ENCODE measurements around the gene NUMB. TPM values are rescaled to one million over a fixed set of nuclear protein-coding genes. Genes with fewer than 3 reads are reported as not detected.

Gene NUMB
- total RNA-seq, 1 experiment from 2014 or later, result 46.5 TPM

DNA sequence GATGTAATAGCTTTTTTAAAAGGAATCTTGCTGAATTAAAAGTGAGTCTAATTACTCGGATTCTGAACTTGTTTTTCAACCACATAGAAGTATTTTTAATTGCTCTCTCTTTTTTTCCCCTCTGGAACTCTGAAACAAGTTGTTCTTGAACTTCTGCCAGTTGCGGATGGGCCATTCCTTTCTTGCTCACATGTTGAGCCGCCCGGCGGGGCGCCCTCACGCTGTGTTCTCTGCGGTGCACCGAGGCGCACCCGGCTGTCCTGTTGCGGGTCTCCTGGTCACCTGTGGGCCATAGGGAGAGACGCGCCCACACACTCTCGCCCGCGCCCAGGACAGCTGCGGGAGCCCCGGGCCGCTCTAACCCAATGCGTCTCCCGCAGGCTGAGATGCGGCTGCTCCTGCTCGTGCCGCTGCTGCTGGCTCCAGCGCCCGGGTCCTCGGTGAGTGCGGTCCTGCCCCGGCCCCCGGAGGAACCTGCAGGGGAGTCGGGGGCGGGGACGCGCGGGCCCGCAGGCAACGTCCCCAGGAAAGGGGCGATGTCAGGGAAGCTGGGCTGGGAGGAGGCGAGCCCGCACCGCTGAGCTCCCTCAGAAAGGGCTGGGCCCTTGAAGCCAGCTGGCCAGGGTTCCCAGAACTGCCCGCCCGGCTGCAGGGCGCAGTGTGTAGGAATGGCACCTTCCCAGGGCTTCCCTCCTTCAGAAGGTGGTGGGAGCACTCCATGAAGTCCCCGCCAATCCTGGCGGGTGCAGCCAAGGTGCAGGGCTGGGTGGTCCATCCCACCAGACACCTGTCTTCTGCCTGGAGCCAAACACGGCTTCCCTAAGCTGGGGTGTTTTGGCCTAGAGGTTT lies 218.7 kb downstream of the NUMB start:
- no peak overlapping the region for H3K9ac ChIP-seq (ENCODE audit: extremely low read depth, insufficient read length, low read length)
- H3K23ac ChIP-seq (ENCODE audit: insufficient read length, low read depth, low read length), result no peak overlapping the region
- H2BK5ac ChIP-seq (ENCODE audit: insufficient read length, low read length), result no peak overlapping the region
- H3K4ac ChIP-seq (ENCODE audit: low read depth, low read length), result no peak overlapping the region
- no peak overlapping the region for H2BK12ac ChIP-seq (ENCODE audit: insufficient read length, low read depth, low read length)
- no peak overlapping the region for H3T11ph ChIP-seq (ENCODE audit: low read length)
- Mint-ChIP-seq H3K36me3 (ENCODE audit: insufficient read depth in 1 of 3, low read depth in 3 of 3) (peaks cover 0 to 3% (median 0%) of the 10 kb centered on the region in 3 experiments; a peak in 1 of 7 replicates), H3K27me3 (ENCODE audit: low read depth) (peaks cover 70% of the 10 kb centered on the region), H3K27ac (no peak overlapping the region), H3K9me3 (no peaks in the 10 kb centered on the region; a peak in 1 of 5 replicates), H3K4me3 (peak overlapping the region; percentile 38 to 77), H3K4me1 (peaks cover 46 to 52% of the 10 kb centered on the region in 2 experiments)
- H3K4me1 ChIP-seq (ENCODE audit: insufficient read depth, low read length), result peaks cover 4% of the 10 kb centered on the region; the same call in 1 of the 2 replicates
- peaks cover 16% of the 10 kb centered on the region for H3K23me2 ChIP-seq (ENCODE audit: insufficient read length, low read depth, low read length, poor library complexity, severe bottlenecking)
- no peak overlapping the region for H3K56ac ChIP-seq (ENCODE audit: insufficient read length, low read depth, low read length)
- H4K8ac ChIP-seq (replicated peaks; ENCODE audit: insufficient read length, low read depth, low read length), result no peak overlapping the region
- no peak overlapping the region for H2BK20ac ChIP-seq (ENCODE audit: low read depth, low read length, poor library complexity, severe bottlenecking)
- H3K14ac ChIP-seq (ENCODE audit: insufficient read depth, low read length), result no peak overlapping the region
- peaks cover 20% of the 10 kb centered on the region for H3K27me3 ChIP-seq (ENCODE audit: insufficient read depth, low read length)
- H2BK15ac ChIP-seq (ENCODE audit: low read depth, low read length), result no peak overlapping the region
- H3K4me2 ChIP-seq (ENCODE audit: insufficient read depth, insufficient read length, low read length), result peak overlapping the region; percentile 21
- H3K79me1 ChIP-seq (ENCODE audit: insufficient read depth, low read depth, low read length, poor library complexity, severe bottlenecking), result no peaks in the 10 kb centered on the region
- TF ChIP-seq, protein P1, sequence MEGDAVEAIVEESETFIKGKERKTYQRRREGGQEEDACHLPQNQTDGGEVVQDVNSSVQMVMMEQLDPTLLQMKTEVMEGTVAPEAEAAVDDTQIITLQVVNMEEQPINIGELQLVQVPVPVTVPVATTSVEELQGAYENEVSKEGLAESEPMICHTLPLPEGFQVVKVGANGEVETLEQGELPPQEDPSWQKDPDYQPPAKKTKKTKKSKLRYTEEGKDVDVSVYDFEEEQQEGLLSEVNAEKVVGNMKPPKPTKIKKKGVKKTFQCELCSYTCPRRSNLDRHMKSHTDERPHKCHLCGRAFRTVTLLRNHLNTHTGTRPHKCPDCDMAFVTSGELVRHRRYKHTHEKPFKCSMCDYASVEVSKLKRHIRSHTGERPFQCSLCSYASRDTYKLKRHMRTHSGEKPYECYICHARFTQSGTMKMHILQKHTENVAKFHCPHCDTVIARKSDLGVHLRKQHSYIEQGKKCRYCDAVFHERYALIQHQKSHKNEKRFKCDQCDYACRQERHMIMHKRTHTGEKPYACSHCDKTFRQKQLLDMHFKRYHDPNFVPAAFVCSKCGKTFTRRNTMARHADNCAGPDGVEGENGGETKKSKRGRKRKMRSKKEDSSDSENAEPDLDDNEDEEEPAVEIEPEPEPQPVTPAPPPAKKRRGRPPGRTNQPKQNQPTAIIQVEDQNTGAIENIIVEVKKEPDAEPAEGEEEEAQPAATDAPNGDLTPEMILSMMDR (conservative IDR thresholded peaks at IDR 0.05), result no peak
- no peaks in the 10 kb centered on the region for H3K9me3 ChIP-seq (ENCODE audit: control insufficient read depth, low read depth, low read length)
- WGBS (ENCODE audit: extremely low coverage, insufficient read length, low lambda C conversion rate), result no CpG with 5 or more reads among the region's 48 CpGs
- no peaks in the 10 kb centered on the region for H3K79me2 ChIP-seq (ENCODE audit: insufficient read depth, low read length)
- H2AFZ ChIP-seq (ENCODE audit: low read length), result no peak overlapping the region
- no peaks in the 10 kb centered on the region for H4K20me1 ChIP-seq (ENCODE audit: control insufficient read depth, insufficient read depth, insufficient read length)
- no peak overlapping the region for H2BK120ac ChIP-seq (ENCODE audit: low read depth, low read length, poor library complexity, severe bottlenecking)
- H2AK5ac ChIP-seq (ENCODE audit: insufficient read length, low read length), result no peak overlapping the region
- no peak overlapping the region for H3K27ac ChIP-seq (ENCODE audit: insufficient read length, low read depth, low read length)
- H4K5ac ChIP-seq (ENCODE audit: insufficient read length, low read depth, low read length), result no peak overlapping the region
- no peak overlapping the region for H4K91ac ChIP-seq (ENCODE audit: insufficient read length, low read depth, low read length)
- no peak overlapping the region for H3K18ac ChIP-seq (ENCODE audit: insufficient read length, low read depth, low read length)
- peak; percentile 61 for DNase-seq
